Stimulated activated effector memory CD8-positive, alpha-beta T cell treated with anti-CD3 and anti-CD28 coated beads, Interleukin-12 subunit alpha, Interleukin-12 subunit beta, amount 100 ng/mL, for 72 hours (primary cell): ENCODE results near the gene CNTF.

Source experiments
- ATAC-seq: fragments of 150-1000 bp; cut with Tn5 transposase; 2 replicates; pipeline ENCODE4 v1.10.0; 2021
- DNase-seq, 2 donors: peaks; one replicate each; pipeline ENCODE4 v3.0.0; 2021 to 2022; ENCODE audit warnings: low spot score in 2 of 2
- H3K27ac Mint-ChIP-seq: one replicate; pipeline ENCODE4 v1.8.0; 2022; ENCODE audit warnings: mild to moderate bottlenecking, mixed read lengths
- H3K36me3 Mint-ChIP-seq: one replicate; pipeline ENCODE4 v1.8.0; 2022; ENCODE audit warnings: mild to moderate bottlenecking, mixed read lengths
- H3K4me1 Mint-ChIP-seq: one replicate; pipeline ENCODE4 v1.8.0; 2022; ENCODE audit warnings: mixed read lengths
- H3K4me3 Mint-ChIP-seq: one replicate; pipeline ENCODE4 v1.8.0; 2022; ENCODE audit warnings: mild to moderate bottlenecking, mixed read lengths
- H3K9me3 Mint-ChIP-seq: one replicate; pipeline ENCODE4 v1.8.0; 2022; ENCODE audit warnings: mixed read lengths

The CNTF gene

DNA sequence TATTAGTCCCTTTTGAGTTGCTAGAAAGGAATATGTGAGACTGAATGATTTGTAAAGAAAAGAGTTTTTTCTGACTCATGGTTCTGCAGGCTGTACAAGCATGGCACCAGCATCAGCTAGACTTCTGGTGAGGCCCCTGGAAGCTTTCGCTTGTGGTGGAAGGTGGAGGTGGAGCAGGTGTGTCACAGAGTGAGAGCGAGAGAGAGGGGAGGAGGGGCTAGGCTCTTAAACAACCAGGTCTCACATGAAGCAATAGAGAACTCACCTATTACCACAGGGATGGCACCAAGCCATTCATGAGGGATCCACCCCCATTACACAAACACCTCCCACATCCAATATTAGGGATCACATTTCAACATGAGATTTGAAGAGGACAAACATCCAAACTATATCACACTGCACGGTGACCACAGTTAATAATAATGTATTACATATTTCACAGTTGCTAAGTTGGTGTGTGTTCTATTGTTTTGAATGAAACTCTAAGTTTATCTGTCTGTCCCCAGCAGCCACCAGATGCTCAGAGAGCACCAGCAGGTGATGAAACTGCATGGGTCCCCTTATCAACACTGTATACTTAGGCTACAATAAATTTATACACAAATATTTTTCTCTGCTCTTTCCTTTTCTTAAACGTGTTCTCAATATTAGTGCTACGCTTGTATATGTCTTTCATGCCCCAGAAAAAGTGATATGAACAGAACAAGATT, 29.5 kb upstream of the CNTF start:
- Mint-ChIP-seq H3K36me3 (peaks cover 88% of the 10 kb centered on the region), H3K27ac (no peak overlapping the region), H3K4me1 (peaks cover 67% of the 10 kb centered on the region), H3K4me3 (no peak overlapping the region), H3K9me3 (no peaks in the 10 kb centered on the region)
- DNase-seq = no peak
- ATAC-seq = peak; percentile 73

- DNase-seq = no peak
- Mint-ChIP-seq H3K36me3 (peaks cover 83% of the 10 kb centered on the region), H3K4me1 (peaks cover 83% of the 10 kb centered on the region), H3K4me3 (no peak overlapping the region), H3K9me3 (no peaks in the 10 kb centered on the region), H3K27ac (no peak overlapping the region)
- no peak for ATAC-seq
Measured at GRCh38 chr11:58594826-58595225, 27.6 kb upstream of the CNTF start.

GRCh38 chr11:58596621-58597020, 25.8 kb upstream of the CNTF start:
- Mint-ChIP-seq H3K36me3 (peaks cover 74% of the 10 kb centered on the region), H3K9me3 (no peaks in the 10 kb centered on the region), H3K4me3 (no peak overlapping the region), H3K4me1 (peaks cover 83% of the 10 kb centered on the region), H3K27ac (no peak overlapping the region)
- DNase-seq = no peak
- ATAC-seq = no peak

- H3K36me3 Mint-ChIP-seq = peaks cover 74% of the 10 kb centered on the region
- H3K9me3 Mint-ChIP-seq = no peaks in the 10 kb centered on the region
- H3K4me3 Mint-ChIP-seq = peak overlapping the region; percentile 18
- ATAC-seq (peak; percentile 99), DNase-seq (no peak)
- no peak overlapping the region for H3K27ac Mint-ChIP-seq
- peaks cover 84% of the 10 kb centered on the region for H3K4me1 Mint-ChIP-seq
Measured at GRCh38 chr11:58597486-58598144, 24.9 kb upstream of the CNTF start.

DNA sequence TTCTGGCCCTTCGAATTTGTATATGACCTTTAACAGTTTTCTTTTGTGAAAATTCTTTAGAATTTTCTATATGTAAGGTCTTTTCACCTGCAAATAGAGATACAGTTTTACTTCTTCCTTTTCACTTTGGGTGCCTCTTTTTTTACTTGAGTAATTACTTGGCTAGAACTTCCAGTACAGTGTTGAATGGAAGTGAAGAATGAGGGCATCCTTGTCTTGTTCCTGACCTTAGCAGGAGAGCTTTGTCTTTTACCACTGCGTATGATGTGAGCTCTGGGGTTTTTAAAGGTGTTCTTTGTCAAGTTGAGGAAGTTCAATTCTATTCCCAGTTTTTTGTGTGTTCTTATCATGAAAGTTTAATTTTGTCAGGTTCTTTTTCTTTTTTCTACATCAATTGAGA, 22.0 kb upstream of the CNTF start:
- Mint-ChIP-seq H3K9me3 (no peaks in the 10 kb centered on the region), H3K36me3 (peaks cover 66% of the 10 kb centered on the region), H3K4me3 (no peak overlapping the region), H3K4me1 (peaks cover 91% of the 10 kb centered on the region), H3K27ac (peak overlapping the region; percentile 20)
- ATAC-seq (no peak), DNase-seq (no peak)

DNA sequence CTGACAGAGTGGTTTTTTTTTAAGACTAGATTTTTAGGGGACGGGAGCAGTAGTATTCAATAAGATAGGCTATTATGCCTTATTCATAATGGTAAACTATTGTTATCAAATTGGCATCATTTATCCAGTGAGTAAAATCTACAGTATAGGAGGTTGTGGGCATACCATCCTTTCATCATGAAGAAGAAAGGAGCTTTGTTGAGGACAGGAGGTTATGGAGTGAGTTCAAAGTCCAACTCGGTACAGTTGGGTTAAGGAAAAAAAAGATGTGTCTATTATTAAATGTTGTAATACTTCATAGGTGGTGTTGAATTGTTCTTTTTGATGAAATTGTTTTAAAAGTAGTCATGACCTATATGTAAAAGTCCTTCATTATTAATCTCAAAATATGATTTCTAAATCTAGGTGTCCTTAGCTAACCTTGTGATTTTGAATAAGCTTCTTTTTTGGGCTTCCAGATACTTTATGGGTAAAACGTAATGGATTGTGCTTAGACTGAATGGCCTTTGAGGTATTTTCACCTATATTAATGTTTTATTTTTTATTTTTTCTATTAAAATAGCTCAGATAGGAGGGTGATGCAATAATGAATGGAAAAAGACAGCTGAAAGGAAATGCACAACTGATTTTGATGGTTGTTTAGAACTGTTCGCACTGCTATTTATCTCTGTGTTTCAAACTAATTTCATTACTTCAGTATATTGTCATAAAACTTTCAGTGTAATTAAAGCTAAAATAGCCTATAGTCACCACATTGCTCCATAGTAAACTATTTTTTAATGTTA, 15.3 kb upstream of the CNTF start:
- H3K4me3 Mint-ChIP-seq = no peak overlapping the region
- DNase-seq (no peak), ATAC-seq (no peak)
- peaks cover 73% of the 10 kb centered on the region for H3K4me1 Mint-ChIP-seq
- H3K9me3 Mint-ChIP-seq = no peaks in the 10 kb centered on the region
- peaks cover 68% of the 10 kb centered on the region for H3K36me3 Mint-ChIP-seq
- peak overlapping the region; percentile 74 for H3K27ac Mint-ChIP-seq

GRCh38 chr11:58608331-58608730, 14.1 kb upstream of the CNTF start:
- peak overlapping the region; percentile 32 for H3K27ac Mint-ChIP-seq
- ATAC-seq = no peak

GRCh38 chr11:58609723-58610122, 12.7 kb upstream of the CNTF start:
- DNase-seq = no peak
- H3K4me3 Mint-ChIP-seq = no peak overlapping the region
- H3K4me1 Mint-ChIP-seq = peaks cover 47% of the 10 kb centered on the region
- ATAC-seq = no peak
- no peak overlapping the region for H3K27ac Mint-ChIP-seq
- H3K9me3 Mint-ChIP-seq = no peaks in the 10 kb centered on the region
- peaks cover 71% of the 10 kb centered on the region for H3K36me3 Mint-ChIP-seq

More at GRCh38 chr11:58608331-58608730, 14.1 kb upstream of the CNTF start:
- Mint-ChIP-seq H3K36me3 (peaks cover 68% of the 10 kb centered on the region), H3K4me3 (no peak overlapping the region), H3K9me3 (no peaks in the 10 kb centered on the region), H3K4me1 (peaks cover 61% of the 10 kb centered on the region)
- DNase-seq = no peak

DNA sequence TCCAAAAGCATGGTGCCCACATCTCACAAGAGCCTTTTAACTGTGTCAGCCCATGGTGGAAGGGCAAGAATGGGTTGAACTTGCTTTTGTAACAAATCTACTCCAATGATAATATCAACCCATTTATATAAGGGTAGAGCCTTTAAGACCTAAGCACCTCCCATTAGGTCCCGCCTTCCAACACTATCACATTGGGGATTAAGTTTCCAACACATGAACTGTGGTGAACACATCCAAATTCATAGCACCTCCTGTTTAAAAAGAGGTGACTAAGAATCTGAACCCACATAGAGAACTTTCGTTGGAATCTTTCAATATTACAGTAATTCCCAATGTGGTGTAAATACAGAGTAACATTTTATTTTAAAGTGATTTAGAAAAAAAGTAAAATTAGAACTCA, 9.2 kb upstream of the CNTF start:
- Mint-ChIP-seq H3K27ac (no peak overlapping the region), H3K36me3 (peaks cover 99% of the 10 kb centered on the region), H3K4me3 (no peak overlapping the region), H3K9me3 (no peaks in the 10 kb centered on the region), H3K4me1 (peaks cover 29% of the 10 kb centered on the region)
- ATAC-seq = no peak
- DNase-seq = no peak

DNA sequence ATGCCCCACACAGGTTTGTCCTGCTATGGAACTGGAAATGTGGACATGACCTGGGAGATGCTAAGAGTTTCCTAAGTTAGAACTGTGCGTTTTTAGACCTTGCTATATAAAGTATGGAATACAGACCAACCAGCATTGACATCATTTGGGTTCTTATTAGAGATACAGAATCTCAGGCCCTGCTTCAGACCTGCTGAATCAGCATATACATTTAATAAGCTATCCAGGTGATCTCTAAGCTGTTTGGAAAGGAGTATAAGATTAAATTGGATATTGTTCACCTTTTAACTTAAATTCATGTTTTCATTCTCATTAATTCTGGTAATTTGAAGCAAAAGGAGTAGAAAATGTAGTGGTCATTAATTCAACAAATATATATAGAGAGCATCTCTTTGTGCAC, 6.9 kb upstream of the CNTF start:
- DNase-seq = no peak
- H3K4me3 Mint-ChIP-seq = no peak overlapping the region
- peaks cover 17% of the 10 kb centered on the region for H3K4me1 Mint-ChIP-seq
- H3K27ac Mint-ChIP-seq = no peak overlapping the region
- no peak for ATAC-seq
- peaks cover 100% of the 10 kb centered on the region for H3K36me3 Mint-ChIP-seq
- H3K9me3 Mint-ChIP-seq = no peaks in the 10 kb centered on the region

- ATAC-seq (no peak), DNase-seq (no peak)
- Mint-ChIP-seq H3K9me3 (no peaks in the 10 kb centered on the region), H3K4me3 (no peak overlapping the region), H3K4me1 (peaks cover 7% of the 10 kb centered on the region), H3K27ac (no peak overlapping the region), H3K36me3 (peaks cover 100% of the 10 kb centered on the region)
Measured at GRCh38 chr11:58616594-58616993, 5.9 kb upstream of the CNTF start.

DNA sequence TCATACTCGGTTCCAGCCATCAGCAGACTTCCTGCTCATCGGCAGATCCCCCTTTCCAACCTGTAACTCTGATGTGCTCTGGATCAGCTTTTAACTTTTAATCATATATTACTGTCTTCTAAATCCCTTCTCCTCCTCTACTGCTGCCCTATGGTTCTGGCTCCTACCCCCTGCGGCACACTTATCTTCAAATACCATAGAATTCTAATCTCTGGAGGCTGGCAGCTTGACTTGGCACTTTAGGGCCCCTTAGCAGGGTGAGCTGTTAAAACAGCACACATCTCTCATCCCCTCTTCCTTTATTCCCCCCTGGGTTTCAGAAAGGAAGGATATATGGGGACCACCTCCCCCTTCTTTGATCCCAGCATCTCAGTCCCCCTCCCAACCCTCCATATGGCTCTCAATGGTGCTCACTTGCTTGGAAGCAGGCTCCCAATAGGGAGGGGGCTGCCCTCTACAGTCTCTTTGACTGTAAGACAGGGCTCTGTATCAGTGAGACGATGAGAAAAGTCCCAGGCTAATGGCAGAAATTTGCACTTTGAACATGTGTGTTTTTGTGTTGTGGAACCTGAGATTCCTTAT, 4.4 kb upstream of the CNTF start:
- H3K27ac Mint-ChIP-seq = peak overlapping the region; percentile 84
- H3K36me3 Mint-ChIP-seq = peaks cover 100% of the 10 kb centered on the region
- no peak overlapping the region for H3K4me3 Mint-ChIP-seq
- ATAC-seq = peak; percentile 53
- H3K9me3 Mint-ChIP-seq = no peaks in the 10 kb centered on the region
- peaks cover 6% of the 10 kb centered on the region for H3K4me1 Mint-ChIP-seq
- DNase-seq = no peak

GRCh38 chr11:58621586-58622262, 741 bp upstream of the CNTF start:
- no peak for DNase-seq
- Mint-ChIP-seq H3K36me3 (peaks cover 94% of the 10 kb centered on the region), H3K27ac (peak overlapping the region; percentile 37), H3K4me3 (no peak overlapping the region), H3K9me3 (no peaks in the 10 kb centered on the region), H3K4me1 (peaks cover 6% of the 10 kb centered on the region)
- no peak for ATAC-seq

GRCh38 chr11:58625086-58625485, 2.6 kb downstream of the CNTF start:
- Mint-ChIP-seq H3K27ac (no peak overlapping the region), H3K4me3 (no peak overlapping the region), H3K9me3 (no peaks in the 10 kb centered on the region), H3K4me1 (no peaks in the 10 kb centered on the region), H3K36me3 (peaks cover 79% of the 10 kb centered on the region)
- ATAC-seq (no peak), DNase-seq (no peak)
